ENCODE data around the gene VWA5B1. TPM values are rescaled to one million over a fixed set of nuclear protein-coding genes. Genes with fewer than 3 reads are reported as not detected.

Gene VWA5B1
- total and polyA plus RNA-seq, 2 experiments from 2014 or later: 0.16 to 1.0 TPM

DNA sequence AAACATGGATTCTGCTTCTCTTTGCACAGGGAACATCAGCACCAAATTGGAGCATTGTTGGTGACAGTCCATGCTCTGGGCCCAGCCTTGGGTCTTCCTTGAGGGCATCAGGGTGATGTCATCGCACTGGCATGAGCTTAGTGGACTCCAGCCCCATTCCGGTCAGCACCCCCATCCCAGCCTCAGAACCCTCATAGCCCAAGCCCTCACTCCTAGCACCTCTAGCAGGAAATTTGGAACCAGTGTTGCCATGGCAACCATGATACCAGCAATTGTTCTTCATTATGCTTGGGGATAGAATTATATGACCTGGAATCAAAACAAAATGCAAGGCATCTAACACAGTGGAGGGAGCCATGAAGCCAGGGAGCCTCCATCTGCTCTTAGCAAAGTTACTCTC is 83.1 kb downstream of the VWA5B1 start:
- TF ChIP-seq EZH2phosphoT487 (IDR thresholded peaks at IDR 0.05; ENCODE audit: unreplicated experiment): no peak
- TF ChIP-seq EZH2 (IDR thresholded peaks at IDR 0.05; ENCODE audit: low read depth, unreplicated experiment): no peak
- TF ChIP-seq STAT1 (IDR thresholded peaks at IDR 0.05; ENCODE audit: unreplicated experiment): no peak
- no peak for TF ChIP-seq ZNF114 (CRISPR knock-in tag; IDR thresholded peaks at IDR 0.05)
- TF ChIP-seq ETS1 (IDR thresholded peaks at IDR 0.05): no peak
- TF ChIP-seq, protein P1, sequence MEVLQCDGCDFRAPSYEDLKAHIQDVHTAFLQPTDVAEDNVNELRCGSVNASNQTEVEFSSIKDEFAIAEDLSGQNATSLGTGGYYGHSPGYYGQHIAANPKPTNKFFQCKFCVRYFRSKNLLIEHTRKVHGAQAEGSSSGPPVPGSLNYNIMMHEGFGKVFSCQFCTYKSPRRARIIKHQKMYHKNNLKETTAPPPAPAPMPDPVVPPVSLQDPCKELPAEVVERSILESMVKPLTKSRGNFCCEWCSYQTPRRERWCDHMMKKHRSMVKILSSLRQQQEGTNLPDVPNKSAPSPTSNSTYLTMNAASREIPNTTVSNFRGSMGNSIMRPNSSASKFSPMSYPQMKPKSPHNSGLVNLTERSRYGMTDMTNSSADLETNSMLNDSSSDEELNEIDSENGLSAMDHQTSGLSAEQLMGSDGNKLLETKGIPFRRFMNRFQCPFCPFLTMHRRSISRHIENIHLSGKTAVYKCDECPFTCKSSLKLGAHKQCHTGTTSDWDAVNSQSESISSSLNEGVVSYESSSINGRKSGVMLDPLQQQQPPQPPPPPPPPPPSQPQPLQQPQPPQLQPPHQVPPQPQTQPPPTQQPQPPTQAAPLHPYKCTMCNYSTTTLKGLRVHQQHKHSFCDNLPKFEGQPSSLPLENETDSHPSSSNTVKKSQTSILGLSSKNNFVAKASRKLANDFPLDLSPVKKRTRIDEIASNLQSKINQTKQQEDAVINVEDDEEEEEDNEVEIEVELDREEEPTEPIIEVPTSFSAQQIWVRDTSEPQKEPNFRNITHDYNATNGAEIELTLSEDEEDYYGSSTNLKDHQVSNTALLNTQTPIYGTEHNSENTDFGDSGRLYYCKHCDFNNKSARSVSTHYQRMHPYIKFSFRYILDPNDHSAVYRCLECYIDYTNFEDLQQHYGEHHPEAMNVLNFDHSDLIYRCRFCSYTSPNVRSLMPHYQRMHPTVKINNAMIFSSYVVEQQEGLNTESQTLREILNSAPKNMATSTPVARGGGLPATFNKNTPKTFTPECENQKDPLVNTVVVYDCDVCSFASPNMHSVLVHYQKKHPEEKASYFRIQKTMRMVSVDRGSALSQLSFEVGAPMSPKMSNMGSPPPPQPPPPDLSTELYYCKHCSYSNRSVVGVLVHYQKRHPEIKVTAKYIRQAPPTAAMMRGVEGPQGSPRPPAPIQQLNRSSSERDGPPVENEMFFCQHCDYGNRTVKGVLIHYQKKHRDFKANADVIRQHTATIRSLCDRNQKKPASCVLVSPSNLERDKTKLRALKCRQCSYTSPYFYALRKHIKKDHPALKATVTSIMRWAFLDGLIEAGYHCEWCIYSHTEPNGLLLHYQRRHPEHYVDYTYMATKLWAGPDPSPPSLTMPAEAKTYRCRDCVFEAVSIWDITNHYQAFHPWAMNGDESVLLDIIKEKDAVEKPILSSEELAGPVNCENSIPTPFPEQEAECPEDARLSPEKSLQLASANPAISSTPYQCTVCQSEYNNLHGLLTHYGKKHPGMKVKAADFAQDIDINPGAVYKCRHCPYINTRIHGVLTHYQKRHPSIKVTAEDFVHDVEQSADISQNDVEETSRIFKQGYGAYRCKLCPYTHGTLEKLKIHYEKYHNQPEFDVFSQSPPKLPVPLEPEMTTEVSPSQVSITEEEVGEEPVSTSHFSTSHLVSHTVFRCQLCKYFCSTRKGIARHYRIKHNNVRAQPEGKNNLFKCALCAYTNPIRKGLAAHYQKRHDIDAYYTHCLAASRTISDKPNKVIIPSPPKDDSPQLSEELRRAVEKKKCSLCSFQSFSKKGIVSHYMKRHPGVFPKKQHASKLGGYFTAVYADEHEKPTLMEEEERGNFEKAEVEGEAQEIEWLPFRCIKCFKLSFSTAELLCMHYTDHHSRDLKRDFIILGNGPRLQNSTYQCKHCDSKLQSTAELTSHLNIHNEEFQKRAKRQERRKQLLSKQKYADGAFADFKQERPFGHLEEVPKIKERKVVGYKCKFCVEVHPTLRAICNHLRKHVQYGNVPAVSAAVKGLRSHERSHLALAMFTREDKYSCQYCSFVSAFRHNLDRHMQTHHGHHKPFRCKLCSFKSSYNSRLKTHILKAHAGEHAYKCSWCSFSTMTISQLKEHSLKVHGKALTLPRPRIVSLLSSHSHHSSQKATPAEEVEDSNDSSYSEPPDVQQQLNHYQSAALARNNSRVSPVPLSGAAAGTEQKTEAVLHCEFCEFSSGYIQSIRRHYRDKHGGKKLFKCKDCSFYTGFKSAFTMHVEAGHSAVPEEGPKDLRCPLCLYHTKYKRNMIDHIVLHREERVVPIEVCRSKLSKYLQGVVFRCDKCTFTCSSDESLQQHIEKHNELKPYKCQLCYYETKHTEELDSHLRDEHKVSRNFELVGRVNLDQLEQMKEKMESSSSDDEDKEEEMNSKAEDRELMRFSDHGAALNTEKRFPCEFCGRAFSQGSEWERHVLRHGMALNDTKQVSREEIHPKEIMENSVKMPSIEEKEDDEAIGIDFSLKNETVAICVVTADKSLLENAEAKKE (CRISPR knock-in tag; IDR thresholded peaks at IDR 0.05): no peak
- TF ChIP-seq, protein P2, sequence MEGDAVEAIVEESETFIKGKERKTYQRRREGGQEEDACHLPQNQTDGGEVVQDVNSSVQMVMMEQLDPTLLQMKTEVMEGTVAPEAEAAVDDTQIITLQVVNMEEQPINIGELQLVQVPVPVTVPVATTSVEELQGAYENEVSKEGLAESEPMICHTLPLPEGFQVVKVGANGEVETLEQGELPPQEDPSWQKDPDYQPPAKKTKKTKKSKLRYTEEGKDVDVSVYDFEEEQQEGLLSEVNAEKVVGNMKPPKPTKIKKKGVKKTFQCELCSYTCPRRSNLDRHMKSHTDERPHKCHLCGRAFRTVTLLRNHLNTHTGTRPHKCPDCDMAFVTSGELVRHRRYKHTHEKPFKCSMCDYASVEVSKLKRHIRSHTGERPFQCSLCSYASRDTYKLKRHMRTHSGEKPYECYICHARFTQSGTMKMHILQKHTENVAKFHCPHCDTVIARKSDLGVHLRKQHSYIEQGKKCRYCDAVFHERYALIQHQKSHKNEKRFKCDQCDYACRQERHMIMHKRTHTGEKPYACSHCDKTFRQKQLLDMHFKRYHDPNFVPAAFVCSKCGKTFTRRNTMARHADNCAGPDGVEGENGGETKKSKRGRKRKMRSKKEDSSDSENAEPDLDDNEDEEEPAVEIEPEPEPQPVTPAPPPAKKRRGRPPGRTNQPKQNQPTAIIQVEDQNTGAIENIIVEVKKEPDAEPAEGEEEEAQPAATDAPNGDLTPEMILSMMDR (conservative IDR thresholded peaks at IDR 0.05; ENCODE audit: low read depth in 2 of 2): no peak
- TF ChIP-seq NANOG (IDR thresholded peaks at IDR 0.05; ENCODE audit: borderline replicate concordance): no peak
- TF ChIP-seq ZNF331 (CRISPR knock-in tag; IDR thresholded peaks at IDR 0.05; ENCODE audit: low read depth): no peak
- TF ChIP-seq CREB1 (CRISPR knock-in tag; IDR thresholded peaks at IDR 0.05; ENCODE audit: low read depth): no peak
- H3K4me1 ChIP-seq (ENCODE audit: insufficient read depth): no peaks in the 10 kb centered on the region; the same call in 1 of the 2 replicates
- Mint-ChIP-seq H3K4me3 (no peak overlapping the region), H3K27me3 (ENCODE audit: insufficient read depth, low read depth, poor library complexity) (peaks cover 31% of the 10 kb centered on the region), H3K9me3 (no peaks in the 10 kb centered on the region), H3K36me3 (ENCODE audit: low read depth) (no peaks in the 10 kb centered on the region), H3K27ac (no peak overlapping the region), H3K4me1 (peaks cover 11% of the 10 kb centered on the region)
- no peaks in the 10 kb centered on the region for H3F3A ChIP-seq (replicated peaks; ENCODE audit: low read depth)
- H2AFZ ChIP-seq: no peak overlapping the region
- H3K36me3 ChIP-seq (ENCODE audit: insufficient read depth): no peaks in the 10 kb centered on the region
- no peak overlapping the region for H3K27ac ChIP-seq (ENCODE audit: low read depth)
- no peaks in the 10 kb centered on the region; the same call in 1 of the 2 replicates for H4K20me1 ChIP-seq (replicated peaks; ENCODE audit: insufficient read depth)
- H3K4me2 ChIP-seq: no peak overlapping the region
- ATAC-seq (no peak), DNase-seq (ENCODE audit: low spot score) (no peak)
- H3K9me2 ChIP-seq (ENCODE audit: insufficient read depth): no peaks in the 10 kb centered on the region
- no peaks in the 10 kb centered on the region for H3K79me2 ChIP-seq (replicated peaks; ENCODE audit: insufficient read depth)
- no peak overlapping the region for H3K4me3 ChIP-seq
- H3K27me3 ChIP-seq (ENCODE audit: insufficient read depth): peaks cover 35% of the 10 kb centered on the region

Measured in GM23338 (cell line).